Left cardiac atrium (tissue), 4 donors: Measurements from ENCODE around the gene ZGLP1. TPM values are rescaled to one million over a fixed set of nuclear protein-coding genes. Genes with fewer than 3 reads are reported as not detected.
"Not testable (repeated sequence)": the region's sequence is repeated elsewhere in the genome, so short reads cannot be mapped to it uniquely, and the experiment has no call there.

Source experiments
- ATAC-seq, 2 donors: fragments of 200-7000 bp; cut with Tn5 transposase; one replicate each; pipeline ENCODE4 v1.9.1; 2020; ENCODE audit warnings: mild to moderate bottlenecking in 2 of 2, moderate library complexity in 2 of 2
- DNase-seq: peaks from one replicate; pipeline ENCODE4 v3.0.0-alpha.2; 2020
- intact Hi-C, 2 donors: fragments of 100-400 bp; cut with DNase I; formaldehyde crosslinking; loops; one replicate each; pipeline versions ENCODE4 v1.14.1 to v1.15.1; 2022 to 2023
- total RNA-seq, 2 donors: library from RNA; stranded (reverse); fragmentation: NEBNext Ultra II Directional; extraction: Animal tissue kit (Norgen Biotek cat#: 25700); gene quantifications; one replicate each; pipeline ENCODE4 v1.2.1, GENCODE V29; 2021
- donor health status: DM: no; HTN: yes; CAD: no.
- donor health status: DM: no; HTN: yes; CAD: no; lungs with severe emphysema.
- donor health status: DM: yes; HTN: yes; CAD: no.
- donor health status: Dilated cardiomyopathy.

The ZGLP1 gene
- total RNA-seq, 2 donors from 2014 or later: 1.5 to 1.8 TPM

- DNase-seq (peak; percentile 91), ATAC-seq (peak; percentile 70)
- intact Hi-C loops: no loop called here
Measured at GRCh38 chr19:10286803-10287737, 22.5 kb downstream of the ZGLP1 start, which contains the start of gene ICAM4. ICAM4 (plus strand) TSS chr19:10286955; CDS start chr19:10287013, 58 bp downstream.

GRCh38 chr19:10285393-10285792 is 24.2 kb downstream of the ZGLP1 start:
- no peak for ATAC-seq
- intact Hi-C loops: no loop called here
- no peak for DNase-seq

- intact Hi-C loops: no loop called here
- ATAC-seq (no peak), DNase-seq (no peak)
Measured at GRCh38 chr19:10284960-10285278, 24.7 kb downstream of the ZGLP1 start.

GRCh38 chr19:10284065-10284959 is 25.3 kb downstream of the ZGLP1 start:
- no peak for DNase-seq
- ATAC-seq: no peak
- intact Hi-C loops: no loop called here

- DNase-seq (no peak), ATAC-seq (no peak)
- intact Hi-C loops: no loop called here
Measured at GRCh38 chr19:10283301-10284064, 26.1 kb downstream of the ZGLP1 start.

GRCh38 chr19:10282043-10282442 is 27.6 kb downstream of the ZGLP1 start:
- intact Hi-C loops, DNase-seq, ATAC-seq: not testable (repeated sequence)

GRCh38 chr19:10279737-10280442 is 29.7 kb downstream of the ZGLP1 start:
- DNase-seq: no peak
- ATAC-seq: no peak
- intact Hi-C loops: no loop called here

- DNase-seq (no peak), ATAC-seq (no peak)
- intact Hi-C loops: no loop called here
Measured at GRCh38 chr19:10278935-10279334, 30.7 kb downstream of the ZGLP1 start.

- intact Hi-C loops: no loop called here
- DNase-seq: no peak
- ATAC-seq: no peak
Measured at GRCh38 chr19:10277795-10278589, 31.6 kb downstream of the ZGLP1 start.

- no peak for ATAC-seq
Measured at GRCh38 chr19:10274589-10274988, 35.0 kb downstream of the ZGLP1 start.

GRCh38 chr19:10271543-10272086 is 38.0 kb downstream of the ZGLP1 start:
- no peak for DNase-seq
- no peak for ATAC-seq
- intact Hi-C loops: loop anchor here in 1 of 2 donors (5.0 kb wide), 1 partner anchor 61 kb away; the partner anchor contains the start of gene RAVER1

More at GRCh38 chr19:10274589-10274988, 35.0 kb downstream of the ZGLP1 start:
- no peak for DNase-seq
- intact Hi-C loops: loop anchor here in 1 of 2 donors (5.0 kb wide), 1 partner anchor 58 kb away; the partner anchor contains the start of gene RAVER1

- intact Hi-C loops: loop anchor here in 1 of 2 donors (5.0 kb wide), 1 partner anchor 61 kb away; the partner anchor contains the start of gene RAVER1
- peak; percentile 92 for DNase-seq
- ATAC-seq: peak; percentile 75 to 81
Measured at GRCh38 chr19:10270616-10271394, 38.8 kb downstream of the ZGLP1 start, which contains the start of gene ICAM1. ICAM1 (plus strand) TSS chr19:10271120; CDS start chr19:10271160, 40 bp downstream.

GRCh38 chr19:10270180-10270615 is 39.4 kb downstream of the ZGLP1 start:
- ATAC-seq (peak; percentile 64 to 71), DNase-seq (peak; percentile 79)
- intact Hi-C loops: loop anchor here in 1 of 2 donors (5.0 kb wide), 1 partner anchor 62 kb away; the partner anchor contains the start of gene RAVER1

GRCh38 chr19:10269333-10270179 is 40.1 kb downstream of the ZGLP1 start:
- ATAC-seq (peak; percentile 80 to 83), DNase-seq (peak; percentile 92)
- intact Hi-C loops: loop anchor here (1.0 to 5.0 kb wide), 3 partner anchors 63 to 120 kb away; partner anchors contain the start of gene RAVER1 (in 1 of the 2)

- ATAC-seq: peak in 1 of 2 donors; percentile 3
- intact Hi-C loops: loop anchor here in 1 of 2 donors (2.0 kb wide), 1 partner anchor 121 kb away; no protein-coding TSS in a partner anchor
- peak; percentile 58 for DNase-seq
Measured at GRCh38 chr19:10268071-10268470, 41.5 kb downstream of the ZGLP1 start.
